Fibroblast of peridontal ligament (primary cell): ENCODE data around the gene PLXNA2.
A peak's percentile ranks its signal among the peaks of the same experiment; 100 is the strongest.

Source experiments
- DNase-seq: peaks from one replicate; pipeline ENCODE4 v3.0.0-alpha.2; 2010; ENCODE audit errors: extremely low read depth

The PLXNA2 gene

GRCh38 chr1:208045463-208046260 is 198.5 kb downstream of the PLXNA2 start:
- DNase-seq, result no peak

- no peak for DNase-seq
These were observed 199.4 kb downstream of the PLXNA2 start for GRCh38 chr1:208044589-208045462.

DNA sequence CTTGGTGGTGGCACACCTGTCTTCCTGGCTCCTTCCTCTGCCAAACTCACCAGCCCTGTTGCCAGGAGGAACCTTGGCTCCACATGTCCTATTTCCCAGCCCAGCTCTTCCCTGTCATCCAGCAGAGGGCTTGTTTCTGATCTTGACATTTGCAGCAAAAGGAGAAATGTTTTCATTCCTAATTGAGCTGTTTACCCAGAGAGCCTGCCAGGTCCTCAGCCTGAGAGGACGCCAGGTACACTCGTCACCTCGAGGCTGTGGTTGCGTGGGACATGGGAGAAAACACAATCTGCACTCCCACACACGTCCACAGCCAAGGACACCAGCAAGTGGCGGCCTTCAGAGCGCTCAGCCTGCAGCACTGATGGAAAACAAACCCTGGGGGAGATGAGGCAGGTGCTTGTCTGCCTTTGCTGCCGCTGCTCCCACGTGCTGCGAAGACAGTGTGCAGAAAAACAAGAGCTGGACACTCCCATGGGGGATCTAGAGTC is 200.4 kb downstream of the PLXNA2 start:
- DNase-seq, result no peak

GRCh38 chr1:208042868-208043267 is 201.3 kb downstream of the PLXNA2 start:
- no peak for DNase-seq

DNA sequence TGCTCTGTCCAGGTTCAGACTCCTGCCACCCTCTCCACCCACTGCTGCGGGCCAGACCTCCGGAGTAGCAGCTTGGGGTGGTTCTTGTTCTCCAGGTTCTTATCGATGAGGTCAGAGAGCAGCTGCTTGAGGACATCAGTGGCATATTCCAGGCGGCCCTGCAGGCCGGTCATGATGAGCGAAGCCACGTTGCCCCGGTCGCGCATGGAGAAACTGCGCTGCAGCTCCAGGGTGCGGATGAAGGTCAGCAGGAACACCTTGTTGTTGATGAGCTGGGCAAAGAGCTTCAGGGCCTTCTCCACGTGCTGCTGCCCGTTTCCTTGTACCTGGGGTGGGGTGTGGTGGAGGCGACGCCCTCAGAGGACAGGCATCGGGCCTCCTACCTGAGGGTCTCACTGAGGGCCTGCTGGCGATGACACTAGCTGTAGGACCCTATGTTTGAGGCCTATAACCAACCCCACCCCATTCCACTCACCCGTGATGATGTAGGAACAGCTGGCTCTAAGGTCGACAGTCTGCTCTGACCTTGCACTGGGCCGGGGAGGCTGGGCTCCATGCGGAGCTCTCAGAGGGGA is 202.1 kb downstream of the PLXNA2 start:
- no peak for DNase-seq

DNA sequence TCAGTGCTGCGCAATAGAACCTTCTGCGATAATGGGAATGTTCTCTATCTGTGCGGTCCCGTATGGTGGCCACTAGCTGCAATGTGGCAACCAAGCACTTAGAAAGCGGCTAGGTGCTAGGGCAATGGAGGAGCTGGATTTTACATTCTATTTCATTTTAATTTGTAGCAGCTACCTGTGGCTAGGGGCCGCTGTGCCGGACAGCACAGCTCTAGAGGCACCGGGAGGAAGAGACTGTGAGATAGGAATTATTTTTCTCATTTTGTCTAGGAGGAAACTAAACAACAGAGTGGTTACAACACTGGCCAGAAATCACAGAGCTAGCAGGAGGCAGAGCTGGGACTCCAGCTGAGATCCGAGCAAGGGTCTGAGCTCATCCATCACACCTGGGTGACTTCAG is 202.7 kb downstream of the PLXNA2 start:
- DNase-seq, result no peak

GRCh38 chr1:208040821-208041297 is 203.3 kb downstream of the PLXNA2 start:
- DNase-seq, result no peak

DNA sequence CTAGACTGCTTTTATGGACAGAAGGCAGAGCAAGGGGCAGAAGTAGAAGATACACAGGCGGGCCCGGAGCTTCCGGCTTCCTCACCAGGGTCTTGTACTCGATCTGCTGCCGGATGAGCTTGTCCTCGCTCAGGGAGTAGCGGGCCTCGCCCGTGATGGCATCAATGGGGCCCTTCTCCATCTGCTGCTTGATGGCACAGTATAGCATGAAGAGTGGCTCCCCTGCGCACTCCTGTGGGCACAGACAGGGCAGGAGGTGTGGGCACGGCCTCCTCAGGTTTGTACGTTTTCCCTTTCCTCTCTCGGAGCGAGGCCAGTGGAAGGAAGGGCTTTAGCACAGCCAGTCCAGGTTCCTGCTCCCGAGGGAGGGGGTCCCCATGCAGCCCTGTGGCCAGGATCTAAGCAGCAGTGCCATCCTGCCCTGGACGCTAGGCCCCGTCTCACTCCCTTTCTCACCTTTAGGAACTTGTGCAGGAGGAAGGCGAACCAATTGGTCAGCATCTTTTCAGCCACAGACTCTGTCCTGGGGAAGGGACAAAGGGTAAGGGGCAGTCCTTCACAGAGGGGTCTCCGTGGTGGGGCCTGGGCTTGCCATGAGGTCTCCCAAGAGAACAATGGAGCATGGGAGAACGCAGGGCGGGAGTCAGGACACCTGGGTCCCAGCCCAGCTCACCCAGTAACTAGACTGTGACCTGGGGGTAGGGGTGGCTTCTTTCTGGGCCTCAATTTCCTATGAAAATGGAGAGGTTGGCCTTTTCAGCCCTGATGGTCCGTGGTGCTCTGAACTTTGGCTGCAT is 204.4 kb downstream of the PLXNA2 start:
- no peak for DNase-seq

DNA sequence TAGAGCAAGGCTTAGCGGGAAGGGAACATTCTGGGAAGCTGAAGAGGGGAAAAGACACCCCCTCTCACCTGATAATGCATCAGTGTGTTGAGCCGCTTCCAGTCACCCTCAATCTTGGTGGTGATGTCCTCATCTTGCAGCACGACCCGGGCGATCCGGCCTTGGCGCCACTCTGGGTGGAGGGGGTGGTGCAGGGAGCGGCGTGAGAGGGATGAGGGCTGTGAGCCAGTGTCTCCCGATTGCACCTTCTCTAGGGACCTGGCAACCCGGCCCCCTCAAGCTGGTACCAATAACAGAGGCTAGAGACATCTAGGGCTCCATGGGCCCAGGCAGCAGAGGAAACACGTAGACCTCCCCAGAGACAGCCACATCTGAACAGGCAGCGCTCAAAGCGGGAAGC is 205.9 kb downstream of the PLXNA2 start:
- DNase-seq, result no peak

- DNase-seq, result no peak
These were observed 207.0 kb downstream of the PLXNA2 start for GRCh38 chr1:208036918-208037766.

DNA sequence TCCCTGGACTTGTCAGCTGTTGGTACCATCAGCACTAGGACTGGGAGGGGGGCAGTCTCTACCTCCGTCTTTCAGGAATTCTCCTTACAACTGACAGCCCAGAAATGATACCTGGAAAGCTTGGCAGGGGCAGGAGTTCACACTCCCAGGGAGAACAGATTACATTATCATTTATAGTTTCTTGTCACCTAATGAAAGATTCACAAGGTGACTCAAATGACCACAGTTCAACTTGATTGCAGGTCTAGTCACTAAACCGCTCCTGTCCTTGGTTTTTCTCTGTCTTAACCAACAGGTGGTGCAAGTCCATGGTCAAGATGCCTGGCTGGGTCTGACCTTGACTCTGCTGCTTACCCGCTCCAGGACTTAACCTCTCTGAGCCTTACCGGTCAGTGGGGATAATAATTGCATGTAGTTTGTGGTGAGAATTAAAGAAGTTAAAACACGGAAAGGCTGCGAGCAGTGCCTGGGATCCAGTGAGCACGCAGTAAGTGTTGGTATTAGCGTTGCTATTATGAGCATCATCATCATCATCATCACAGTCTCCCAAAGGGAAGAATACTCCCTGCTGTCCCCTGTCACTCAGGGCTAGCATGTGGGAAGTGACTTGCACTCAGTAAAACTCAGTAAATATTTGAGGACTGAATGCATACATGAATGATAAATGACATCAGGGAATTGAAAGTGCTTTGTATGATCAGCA is 207.9 kb downstream of the PLXNA2 start:
- peak; percentile 16 for DNase-seq

DNA sequence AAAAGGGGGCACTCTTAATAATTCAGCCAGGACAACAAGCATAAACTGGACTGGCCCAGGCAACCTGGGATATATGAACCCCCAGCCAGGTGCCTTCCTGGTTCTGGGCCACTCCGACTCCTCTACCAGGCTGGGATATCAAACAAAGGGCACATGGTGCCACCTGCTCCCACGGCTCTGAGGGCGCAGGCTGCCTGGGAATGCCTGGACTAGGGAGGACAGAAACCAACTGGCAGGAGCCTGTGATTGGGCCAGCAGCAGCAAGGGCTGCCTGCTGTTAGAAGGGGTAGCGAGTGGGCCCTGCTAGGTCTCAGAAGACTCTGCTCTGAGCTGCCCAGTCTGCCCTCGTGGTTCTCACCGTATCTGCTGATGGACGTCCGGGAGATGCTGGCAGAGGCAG is 210.0 kb downstream of the PLXNA2 start:
- no peak for DNase-seq

GRCh38 chr1:208033236-208033635 is 210.9 kb downstream of the PLXNA2 start:
- no peak for DNase-seq

- DNase-seq, result no peak
These were observed 212.3 kb downstream of the PLXNA2 start for GRCh38 chr1:208031932-208032320.

- DNase-seq, result no peak
These were observed 212.8 kb downstream of the PLXNA2 start for GRCh38 chr1:208031316-208031931.

GRCh38 chr1:208030288-208031091 is 213.7 kb downstream of the PLXNA2 start:
- DNase-seq, result peak; percentile 83

GRCh38 chr1:208029381-208030287 is 214.6 kb downstream of the PLXNA2 start:
- DNase-seq, result peak; percentile 89
